ENCODE data around the gene BRINP3.
"Not testable (repeated sequence)": the region's sequence is repeated elsewhere in the genome, so short reads cannot be mapped to it uniquely, and the experiment has no call there.

DNA sequence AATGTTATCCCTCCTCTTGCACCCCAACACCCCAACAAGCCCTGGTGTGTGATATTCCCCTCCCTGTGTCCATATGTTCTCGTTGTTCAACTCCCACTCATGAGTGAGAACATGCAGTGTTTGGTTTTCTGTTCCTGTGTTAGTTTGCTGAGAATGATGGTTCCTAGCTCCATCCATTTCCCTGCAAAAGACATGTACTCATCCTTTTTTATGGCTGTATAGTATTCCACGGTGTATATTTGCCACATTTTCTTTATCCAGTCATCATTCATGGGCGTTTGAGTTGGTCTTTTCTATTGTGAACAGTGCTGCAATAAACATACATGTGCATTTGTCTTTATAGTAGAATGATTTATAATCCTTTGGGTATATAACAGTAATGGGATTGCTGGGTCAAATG lies 26.9 kb upstream of the BRINP3 start:
- TF ChIP-seq, protein P1, sequence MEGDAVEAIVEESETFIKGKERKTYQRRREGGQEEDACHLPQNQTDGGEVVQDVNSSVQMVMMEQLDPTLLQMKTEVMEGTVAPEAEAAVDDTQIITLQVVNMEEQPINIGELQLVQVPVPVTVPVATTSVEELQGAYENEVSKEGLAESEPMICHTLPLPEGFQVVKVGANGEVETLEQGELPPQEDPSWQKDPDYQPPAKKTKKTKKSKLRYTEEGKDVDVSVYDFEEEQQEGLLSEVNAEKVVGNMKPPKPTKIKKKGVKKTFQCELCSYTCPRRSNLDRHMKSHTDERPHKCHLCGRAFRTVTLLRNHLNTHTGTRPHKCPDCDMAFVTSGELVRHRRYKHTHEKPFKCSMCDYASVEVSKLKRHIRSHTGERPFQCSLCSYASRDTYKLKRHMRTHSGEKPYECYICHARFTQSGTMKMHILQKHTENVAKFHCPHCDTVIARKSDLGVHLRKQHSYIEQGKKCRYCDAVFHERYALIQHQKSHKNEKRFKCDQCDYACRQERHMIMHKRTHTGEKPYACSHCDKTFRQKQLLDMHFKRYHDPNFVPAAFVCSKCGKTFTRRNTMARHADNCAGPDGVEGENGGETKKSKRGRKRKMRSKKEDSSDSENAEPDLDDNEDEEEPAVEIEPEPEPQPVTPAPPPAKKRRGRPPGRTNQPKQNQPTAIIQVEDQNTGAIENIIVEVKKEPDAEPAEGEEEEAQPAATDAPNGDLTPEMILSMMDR (IDR thresholded peaks at IDR 0.05; ENCODE audit: insufficient read depth, low read depth, low read length) = not testable (repeated sequence)
- not testable (repeated sequence) for TF ChIP-seq EZH2 (IDR thresholded peaks at IDR 0.05; ENCODE audit: insufficient read depth, low read length)

Data from astrocyte (in vitro differentiated cells and primary cell).